HUES48 (cell line): ENCODE data around the gene TNPO3.

Source experiments
- H3K27ac ChIP-seq: one replicate; pipeline ENCODE4 v1.7.0; 2013; ENCODE audit warnings: low read depth, low read length, inconsistent platforms
- H3K27me3 ChIP-seq: 2 replicates; pipeline ENCODE4 v1.6.1; 2013; ENCODE audit warnings: mild to moderate bottlenecking, low read length; ENCODE audit not compliant: control insufficient read depth, insufficient read depth
- H3K36me3 ChIP-seq: 2 replicates; pipeline ENCODE4 v1.6.1; 2013; ENCODE audit warnings: low read length; ENCODE audit not compliant: control insufficient read depth, insufficient read depth
- H3K4me1 ChIP-seq: 2 replicates; pipeline ENCODE4 v1.6.1; 2013; ENCODE audit warnings: mild to moderate bottlenecking, low read length; ENCODE audit not compliant: control insufficient read depth, insufficient read depth
- H3K4me3 ChIP-seq: 2 replicates; pipeline ENCODE4 v1.5.1; 2013; ENCODE audit warnings: mild to moderate bottlenecking, low read depth, low read length
- H3K9ac ChIP-seq: 2 replicates; pipeline ENCODE4 v1.6.1; 2013; ENCODE audit warnings: mild to moderate bottlenecking, low read depth, low read length, moderate library complexity
- H3K9me3 ChIP-seq: 2 replicates; pipeline ENCODE4 v1.6.1; 2013; ENCODE audit warnings: low read length; ENCODE audit not compliant: control insufficient read depth, insufficient read depth

Gene TNPO3

DNA sequence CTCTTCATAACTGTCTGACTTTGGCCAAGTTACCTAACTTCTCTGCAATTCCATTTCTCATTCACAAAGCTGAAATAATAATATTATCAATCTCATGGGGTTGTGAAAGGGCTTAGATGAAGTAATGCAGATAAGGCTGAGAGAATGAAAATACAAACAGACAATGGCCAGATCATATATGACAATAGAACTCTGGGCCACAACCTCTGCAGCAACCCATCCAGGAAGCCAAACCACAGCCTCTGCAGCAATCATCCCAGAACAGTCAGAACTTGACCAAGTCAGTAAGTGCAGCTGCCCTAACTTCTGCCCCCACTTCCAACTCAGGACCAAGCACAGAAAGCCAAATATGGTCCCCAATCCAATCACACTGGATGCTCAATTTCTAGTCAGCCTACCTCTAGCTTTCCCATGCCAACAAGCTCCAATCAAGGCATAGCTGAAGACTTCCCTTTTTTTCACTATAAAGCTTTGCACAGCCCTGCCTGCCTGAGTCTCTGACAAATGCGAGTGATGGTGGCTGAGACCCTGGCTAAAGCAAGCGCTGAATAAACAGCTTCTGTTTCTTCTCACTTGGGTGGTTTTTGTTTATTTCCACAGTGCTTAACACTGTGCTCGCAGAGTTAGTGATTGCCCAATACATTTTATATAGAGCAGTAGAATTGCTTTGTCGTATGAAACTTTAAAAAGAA, 34.8 kb upstream of the TNPO3 start:
- H3K4me1 ChIP-seq = no peaks in the 10 kb centered on the region
- no peak overlapping the region for H3K9ac ChIP-seq
- H3K27me3 ChIP-seq = no peaks in the 10 kb centered on the region

DNA sequence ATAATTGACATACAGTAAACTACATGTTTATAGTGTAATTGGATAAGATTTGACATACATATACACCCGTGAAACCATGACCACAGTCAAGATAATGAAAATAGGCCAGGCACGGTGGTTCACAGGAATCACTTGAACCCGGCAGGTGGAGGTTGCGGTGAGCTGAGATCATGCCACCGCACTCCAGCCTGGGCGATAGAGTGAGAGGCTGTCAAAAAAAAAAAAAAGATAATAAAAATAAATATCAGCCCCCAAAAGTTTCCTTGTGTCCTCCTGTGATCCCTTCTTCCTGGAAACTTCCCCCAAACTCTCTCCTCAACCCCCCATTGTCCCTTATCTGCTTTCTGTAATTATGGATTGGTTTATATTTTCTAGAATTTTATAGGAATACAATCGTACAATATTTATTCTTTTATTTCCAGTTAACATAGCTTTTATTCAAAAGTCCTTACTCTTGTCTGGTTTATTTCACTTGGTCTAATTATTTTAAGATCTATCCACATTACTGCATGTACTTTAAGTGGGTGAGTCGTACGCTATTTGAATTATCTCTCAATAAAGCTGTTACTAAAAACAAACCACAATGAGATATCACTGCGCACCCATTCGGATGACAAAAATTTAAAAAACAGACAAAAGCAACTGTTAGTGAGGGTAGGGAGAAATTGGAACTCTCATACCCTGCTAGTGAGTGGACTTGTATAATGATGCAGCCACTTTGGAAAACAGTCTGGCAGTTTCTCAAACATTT, 30.1 kb upstream of the TNPO3 start:
- Histone ChIP-seq H3K36me3 (no peaks in the 10 kb centered on the region), H3K4me1 (no peaks in the 10 kb centered on the region), H3K4me3 (no peak overlapping the region), H3K9ac (no peak overlapping the region), H3K27me3 (no peaks in the 10 kb centered on the region), H3K27ac (no peak overlapping the region), H3K9me3 (no peaks in the 10 kb centered on the region)

More for the DNA sequence above, 34.8 kb upstream of the TNPO3 start:
- Histone ChIP-seq H3K9me3 (no peaks in the 10 kb centered on the region), H3K4me3 (no peak overlapping the region), H3K36me3 (no peaks in the 10 kb centered on the region), H3K27ac (no peak overlapping the region)

DNA sequence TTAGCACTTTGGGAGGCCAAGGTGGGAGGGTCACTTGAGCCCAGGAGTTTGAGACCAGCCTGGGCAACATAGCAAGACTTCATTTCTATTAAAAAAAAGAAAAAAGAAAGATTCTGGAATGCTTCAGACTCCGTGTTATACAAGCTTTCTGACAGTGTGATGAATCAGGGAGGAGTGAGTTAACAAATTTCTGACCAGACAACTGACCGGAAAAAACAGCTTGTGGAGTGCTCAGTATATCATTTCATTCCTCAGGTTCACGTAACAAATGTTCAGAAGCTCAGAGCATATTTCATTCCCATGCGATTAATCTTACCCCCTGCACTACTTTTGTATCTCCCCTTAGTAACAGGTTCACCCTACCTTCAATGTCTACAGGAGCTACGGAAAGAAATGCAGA, 28.6 kb upstream of the TNPO3 start:
- Histone ChIP-seq H3K27ac (no peak overlapping the region), H3K36me3 (no peaks in the 10 kb centered on the region), H3K4me3 (no peak overlapping the region), H3K4me1 (no peaks in the 10 kb centered on the region), H3K27me3 (no peaks in the 10 kb centered on the region), H3K9me3 (no peaks in the 10 kb centered on the region), H3K9ac (no peak overlapping the region)

DNA sequence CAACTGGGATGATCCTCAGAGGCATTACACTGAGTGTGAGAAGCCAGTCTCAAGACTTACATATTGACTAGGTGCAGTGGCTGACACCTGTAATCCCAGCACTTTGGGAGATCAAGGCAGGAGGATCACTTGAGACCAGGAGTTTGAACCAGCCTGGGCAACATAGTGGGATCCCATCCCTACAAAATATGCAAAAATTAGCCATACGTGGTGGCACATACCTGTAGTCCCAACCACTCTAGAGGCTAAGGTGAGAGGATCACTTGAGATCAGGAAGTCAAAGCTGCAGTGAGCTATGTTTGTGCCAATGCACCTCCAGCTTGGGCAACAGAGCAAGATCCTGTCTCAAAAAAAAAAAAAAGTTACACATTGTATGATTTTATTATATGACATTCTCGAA, 23.5 kb upstream of the TNPO3 start:
- Histone ChIP-seq H3K36me3 (no peaks in the 10 kb centered on the region), H3K4me3 (no peak overlapping the region), H3K4me1 (no peaks in the 10 kb centered on the region), H3K9me3 (no peaks in the 10 kb centered on the region), H3K27ac (no peak overlapping the region), H3K27me3 (no peaks in the 10 kb centered on the region), H3K9ac (no peak overlapping the region)

DNA sequence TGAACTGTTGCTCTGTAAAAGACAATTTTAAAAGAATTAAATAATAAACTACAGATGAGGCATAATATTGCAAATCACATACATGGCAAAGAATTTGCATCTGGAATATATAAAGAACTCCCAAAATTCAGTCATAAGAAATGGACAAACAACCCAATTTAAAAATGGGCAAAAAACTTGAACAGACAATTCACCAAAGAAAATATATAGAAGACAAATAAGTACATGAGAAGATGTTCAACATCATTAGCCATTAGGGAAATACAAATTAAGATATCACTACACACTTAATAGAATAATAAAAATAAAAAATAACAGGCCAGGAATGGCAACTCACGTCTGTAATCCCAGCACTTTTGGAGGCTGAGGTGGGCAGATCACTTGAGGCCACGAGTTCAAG, 22.0 kb upstream of the TNPO3 start:
- H3K9me3 ChIP-seq = no peaks in the 10 kb centered on the region
- H3K27me3 ChIP-seq = no peaks in the 10 kb centered on the region
- H3K36me3 ChIP-seq = no peaks in the 10 kb centered on the region
- no peak overlapping the region for H3K27ac ChIP-seq
- no peak overlapping the region for H3K9ac ChIP-seq
- no peak overlapping the region for H3K4me3 ChIP-seq
- H3K4me1 ChIP-seq = no peaks in the 10 kb centered on the region

DNA sequence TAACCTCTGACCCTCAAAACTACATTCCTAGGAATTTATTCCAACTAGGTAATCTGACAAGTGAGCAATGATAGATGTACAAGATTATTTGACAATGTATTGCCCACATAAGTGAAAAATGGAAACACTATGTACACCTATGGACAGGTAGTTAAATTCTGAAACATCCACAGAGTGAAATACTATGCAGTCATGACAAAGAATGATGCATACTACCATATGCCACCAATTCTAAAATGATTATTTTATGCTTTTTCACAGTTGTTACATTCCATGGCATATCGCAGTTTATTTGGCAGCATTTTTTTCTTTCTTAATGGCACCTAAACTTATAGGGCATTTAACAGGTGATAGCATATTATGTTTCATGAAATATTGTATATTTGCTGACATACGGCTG, 20.1 kb upstream of the TNPO3 start:
- Histone ChIP-seq H3K27me3 (no peaks in the 10 kb centered on the region), H3K4me3 (no peak overlapping the region), H3K9me3 (no peaks in the 10 kb centered on the region), H3K36me3 (no peaks in the 10 kb centered on the region), H3K27ac (no peak overlapping the region), H3K4me1 (no peaks in the 10 kb centered on the region), H3K9ac (no peak overlapping the region)

DNA sequence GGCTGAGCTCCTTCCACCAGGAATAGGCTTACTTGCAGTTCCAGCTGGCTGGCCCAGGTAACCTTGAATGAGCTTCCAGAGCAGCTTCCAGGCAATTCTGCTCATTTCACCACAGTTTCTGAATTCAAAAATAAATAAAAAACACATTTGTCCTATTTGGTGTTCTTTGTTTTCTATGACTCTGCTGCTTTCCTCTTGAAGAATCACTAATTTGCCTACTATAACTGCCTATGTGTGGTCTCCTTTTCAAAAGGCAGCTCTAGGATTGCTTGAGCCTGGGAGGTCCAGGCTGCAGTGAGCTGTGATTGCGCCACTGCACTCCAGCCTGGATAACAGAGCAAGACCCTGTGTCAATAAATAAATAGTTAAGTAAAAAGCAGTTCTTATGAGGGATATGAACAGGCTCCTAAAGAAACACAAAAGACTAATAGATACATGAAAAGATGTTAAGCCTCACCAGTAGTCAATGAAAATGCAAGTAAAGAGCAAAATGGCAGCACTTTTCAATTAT, 19.5 kb upstream of the TNPO3 start:
- H3K4me1 ChIP-seq = no peaks in the 10 kb centered on the region
- H3K27me3 ChIP-seq = no peaks in the 10 kb centered on the region
- H3K27ac ChIP-seq = no peak overlapping the region
- no peaks in the 10 kb centered on the region for H3K36me3 ChIP-seq
- H3K9me3 ChIP-seq = no peaks in the 10 kb centered on the region
- H3K4me3 ChIP-seq = no peak overlapping the region
- H3K9ac ChIP-seq = no peak overlapping the region

DNA sequence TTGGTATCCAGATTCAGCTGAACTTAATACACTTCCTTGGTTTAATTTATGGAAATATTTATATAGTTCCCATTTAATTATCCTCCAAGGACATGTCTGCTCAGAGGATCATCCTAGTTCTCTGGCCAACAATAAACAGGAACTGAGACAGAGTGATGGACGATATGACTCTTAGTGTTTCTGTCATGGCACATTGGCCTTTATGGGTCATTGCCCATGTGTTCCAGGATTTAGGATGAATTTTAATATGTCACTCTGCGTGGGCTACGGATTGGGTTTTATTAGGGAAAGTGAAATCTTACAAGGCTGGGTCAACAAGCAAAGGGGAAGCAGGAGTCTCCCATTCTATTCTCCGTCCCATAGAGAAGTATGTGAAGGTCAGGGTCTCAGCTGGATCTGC, 18.8 kb upstream of the TNPO3 start:
- no peaks in the 10 kb centered on the region for H3K36me3 ChIP-seq
- H3K9ac ChIP-seq = no peak overlapping the region
- no peak overlapping the region for H3K4me3 ChIP-seq
- no peaks in the 10 kb centered on the region for H3K9me3 ChIP-seq
- no peaks in the 10 kb centered on the region for H3K27me3 ChIP-seq
- no peaks in the 10 kb centered on the region for H3K4me1 ChIP-seq
- H3K27ac ChIP-seq = no peak overlapping the region

DNA sequence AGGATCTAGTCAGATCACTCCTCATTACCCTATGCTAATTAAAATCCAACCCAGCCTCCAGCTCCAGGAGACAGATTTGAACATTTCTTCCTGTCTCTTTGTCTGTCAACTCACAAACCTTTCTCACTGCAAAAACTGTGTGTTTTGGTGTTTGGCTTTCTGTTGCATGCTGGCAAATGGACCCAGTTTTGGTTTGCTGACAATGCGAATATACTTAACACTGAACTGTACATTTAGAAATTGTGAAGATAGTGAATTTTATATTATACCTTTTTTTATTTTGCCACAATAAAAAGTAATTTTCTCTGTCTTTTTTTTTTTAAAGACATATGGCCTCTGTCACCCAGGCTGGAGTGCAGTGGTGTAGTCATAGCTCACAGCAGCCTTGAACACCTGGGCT, 18.3 kb upstream of the TNPO3 start:
- H3K4me1 ChIP-seq = no peaks in the 10 kb centered on the region

DNA sequence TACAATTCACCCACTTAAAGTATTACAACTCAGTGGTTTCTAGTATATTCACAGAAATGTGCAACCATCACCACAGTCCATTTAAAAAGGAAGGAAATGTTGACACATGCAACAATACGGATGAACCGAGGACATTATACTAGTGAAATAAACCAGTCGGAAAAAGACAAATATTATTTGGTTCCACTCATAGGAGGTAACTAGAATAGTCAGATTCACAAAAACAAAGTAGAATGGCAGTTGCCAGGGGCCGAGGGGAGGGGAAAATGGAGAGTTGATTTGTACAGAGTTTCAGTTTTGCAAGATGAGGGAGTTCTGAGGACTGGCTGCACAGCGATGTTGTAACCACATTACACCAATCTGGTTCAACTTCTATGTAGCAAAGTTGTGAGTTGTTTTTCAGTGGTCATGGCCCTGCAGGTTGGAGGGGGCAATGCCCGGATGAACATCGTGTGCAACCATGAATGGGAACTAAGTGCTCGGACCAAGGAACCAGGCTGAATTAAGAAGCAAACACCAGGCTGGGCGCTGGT, 17.6 kb upstream of the TNPO3 start:
- Histone ChIP-seq H3K27me3 (no peaks in the 10 kb centered on the region), H3K4me3 (no peak overlapping the region), H3K4me1 (peaks cover 2% of the 10 kb centered on the region), H3K9me3 (no peaks in the 10 kb centered on the region), H3K9ac (no peak overlapping the region), H3K36me3 (no peaks in the 10 kb centered on the region), H3K27ac (no peak overlapping the region)

More for the DNA sequence above, 18.3 kb upstream of the TNPO3 start:
- Histone ChIP-seq H3K9ac (no peak overlapping the region), H3K36me3 (no peaks in the 10 kb centered on the region), H3K27ac (no peak overlapping the region), H3K9me3 (no peaks in the 10 kb centered on the region), H3K27me3 (no peaks in the 10 kb centered on the region), H3K4me3 (no peak overlapping the region)

DNA sequence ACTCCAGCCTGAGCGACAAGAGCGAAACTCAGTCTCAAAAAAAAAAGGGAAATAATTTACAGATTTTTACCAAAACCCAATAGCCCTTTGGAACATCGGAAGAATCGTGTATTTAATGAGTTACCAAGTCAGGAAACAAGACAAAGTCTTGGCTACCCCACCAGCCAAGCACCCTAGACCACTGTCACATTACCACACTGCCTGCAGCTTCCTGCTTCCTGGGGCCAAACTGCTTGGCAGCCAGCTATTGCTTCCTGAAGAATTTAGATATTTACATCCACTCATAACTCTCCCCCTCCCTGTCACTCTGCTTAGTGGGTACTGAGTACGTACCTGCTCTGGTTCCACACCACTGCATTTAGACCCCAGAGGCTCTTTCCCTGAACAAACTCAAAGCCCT, 14.1 kb upstream of the TNPO3 start:
- H3K9ac ChIP-seq = no peak overlapping the region
- no peak overlapping the region for H3K27ac ChIP-seq
- H3K4me1 ChIP-seq = peaks cover 19% of the 10 kb centered on the region

More for the DNA sequence above, 14.1 kb upstream of the TNPO3 start:
- H3K36me3 ChIP-seq = no peaks in the 10 kb centered on the region
- H3K9me3 ChIP-seq = no peaks in the 10 kb centered on the region
- H3K27me3 ChIP-seq = no peaks in the 10 kb centered on the region
- H3K4me3 ChIP-seq = no peak overlapping the region
